Right lobe of liver (tissue), 4 donors: ENCODE results near the gene MTMR6.

Source experiments
- POLR2A ChIP-seq: fragments of 450-650 bp; IDR thresholded peaks from one replicate; pipeline ENCODE4 v1.6.1; 2017; ENCODE audit warnings: antibody characterized with exemption, mild to moderate bottlenecking
- TF ChIP-seq, protein P1 (sequence below), 4 donors: fragments of 200-600 bp in 3 of 4; fragments of 450-650 bp in 1 of 4; IDR thresholded peaks; one replicate each; pipeline versions ENCODE4 v1.5.1 to v1.8.0; 2016 to 2022; ENCODE audit warnings: antibody characterized with exemption in 4 of 4, mild to moderate bottlenecking in 2 of 4
- donor health status: DM: no; HTN: no; CAD: no.
- donor health status: DM: no; HTN: no; CAD: no.
- donor health status: DM: no; HTN: yes; CAD: no.

DNA sequence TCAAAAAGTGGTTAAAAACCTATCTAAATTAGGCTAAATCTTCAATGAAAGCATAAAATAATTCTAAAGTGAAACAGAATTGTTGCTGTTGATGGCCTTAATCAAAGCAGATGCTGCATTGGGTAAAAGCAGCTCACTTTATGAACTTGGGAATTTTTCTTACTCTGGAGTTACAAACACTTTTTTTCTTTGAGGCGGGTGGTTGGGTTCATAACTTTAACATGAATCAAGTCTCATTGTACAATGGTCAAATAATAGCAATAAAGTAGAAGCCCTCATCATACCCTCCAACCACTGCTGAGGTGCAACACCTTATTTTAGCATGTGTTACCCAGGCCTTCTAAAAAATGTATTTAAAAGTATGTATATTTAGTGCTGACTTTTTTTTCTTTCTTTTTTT is 43.3 kb upstream of the MTMR6 start:
- TF ChIP-seq, protein P1, sequence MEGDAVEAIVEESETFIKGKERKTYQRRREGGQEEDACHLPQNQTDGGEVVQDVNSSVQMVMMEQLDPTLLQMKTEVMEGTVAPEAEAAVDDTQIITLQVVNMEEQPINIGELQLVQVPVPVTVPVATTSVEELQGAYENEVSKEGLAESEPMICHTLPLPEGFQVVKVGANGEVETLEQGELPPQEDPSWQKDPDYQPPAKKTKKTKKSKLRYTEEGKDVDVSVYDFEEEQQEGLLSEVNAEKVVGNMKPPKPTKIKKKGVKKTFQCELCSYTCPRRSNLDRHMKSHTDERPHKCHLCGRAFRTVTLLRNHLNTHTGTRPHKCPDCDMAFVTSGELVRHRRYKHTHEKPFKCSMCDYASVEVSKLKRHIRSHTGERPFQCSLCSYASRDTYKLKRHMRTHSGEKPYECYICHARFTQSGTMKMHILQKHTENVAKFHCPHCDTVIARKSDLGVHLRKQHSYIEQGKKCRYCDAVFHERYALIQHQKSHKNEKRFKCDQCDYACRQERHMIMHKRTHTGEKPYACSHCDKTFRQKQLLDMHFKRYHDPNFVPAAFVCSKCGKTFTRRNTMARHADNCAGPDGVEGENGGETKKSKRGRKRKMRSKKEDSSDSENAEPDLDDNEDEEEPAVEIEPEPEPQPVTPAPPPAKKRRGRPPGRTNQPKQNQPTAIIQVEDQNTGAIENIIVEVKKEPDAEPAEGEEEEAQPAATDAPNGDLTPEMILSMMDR (IDR thresholded peaks at IDR 0.05) = no peak
- no peak for TF ChIP-seq POLR2A
